ENCODE data around the gene SLC22A23. TPM values are rescaled to one million over a fixed set of nuclear protein-coding genes. Genes with fewer than 3 reads are reported as not detected.

Gene SLC22A23
- total RNA-seq, 1 donor from 2014 or later = 14.6 TPM

DNA sequence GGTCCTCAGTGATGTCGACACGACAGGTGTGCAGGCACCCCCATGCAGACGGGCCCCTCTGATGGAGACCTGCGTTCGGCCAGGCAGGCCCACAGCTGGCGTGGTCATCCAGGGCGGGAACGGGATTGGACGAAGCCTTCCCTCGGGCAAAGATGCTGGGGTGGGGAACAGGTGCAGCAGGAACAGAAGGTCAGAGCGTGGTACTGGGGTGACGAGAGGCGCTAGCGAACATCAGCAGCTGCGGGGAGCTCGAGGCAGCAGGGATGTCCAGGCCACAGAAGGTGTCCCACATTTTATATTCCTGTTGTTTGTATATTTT lies 96.2 kb downstream of the SLC22A23 start:
- peak overlapping the region; percentile 60 for H3K27ac Mint-ChIP-seq (ENCODE audit: unreplicated experiment)
- no peaks in the 10 kb centered on the region for H3K9me3 Mint-ChIP-seq
- no peaks in the 10 kb centered on the region for H3K36me3 Mint-ChIP-seq (ENCODE audit: low read depth)
- H3K4me3 Mint-ChIP-seq = no peak overlapping the region
- peaks cover 54% of the 10 kb centered on the region for H3K4me1 Mint-ChIP-seq
- no peaks in the 10 kb centered on the region for H3K27me3 Mint-ChIP-seq (ENCODE audit: low read depth)
- TF ChIP-seq, protein P1, sequence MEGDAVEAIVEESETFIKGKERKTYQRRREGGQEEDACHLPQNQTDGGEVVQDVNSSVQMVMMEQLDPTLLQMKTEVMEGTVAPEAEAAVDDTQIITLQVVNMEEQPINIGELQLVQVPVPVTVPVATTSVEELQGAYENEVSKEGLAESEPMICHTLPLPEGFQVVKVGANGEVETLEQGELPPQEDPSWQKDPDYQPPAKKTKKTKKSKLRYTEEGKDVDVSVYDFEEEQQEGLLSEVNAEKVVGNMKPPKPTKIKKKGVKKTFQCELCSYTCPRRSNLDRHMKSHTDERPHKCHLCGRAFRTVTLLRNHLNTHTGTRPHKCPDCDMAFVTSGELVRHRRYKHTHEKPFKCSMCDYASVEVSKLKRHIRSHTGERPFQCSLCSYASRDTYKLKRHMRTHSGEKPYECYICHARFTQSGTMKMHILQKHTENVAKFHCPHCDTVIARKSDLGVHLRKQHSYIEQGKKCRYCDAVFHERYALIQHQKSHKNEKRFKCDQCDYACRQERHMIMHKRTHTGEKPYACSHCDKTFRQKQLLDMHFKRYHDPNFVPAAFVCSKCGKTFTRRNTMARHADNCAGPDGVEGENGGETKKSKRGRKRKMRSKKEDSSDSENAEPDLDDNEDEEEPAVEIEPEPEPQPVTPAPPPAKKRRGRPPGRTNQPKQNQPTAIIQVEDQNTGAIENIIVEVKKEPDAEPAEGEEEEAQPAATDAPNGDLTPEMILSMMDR (conservative IDR thresholded peaks at IDR 0.05) = no peak
- no peak for DNase-seq (ENCODE audit: low read depth, low spot score)

DNA sequence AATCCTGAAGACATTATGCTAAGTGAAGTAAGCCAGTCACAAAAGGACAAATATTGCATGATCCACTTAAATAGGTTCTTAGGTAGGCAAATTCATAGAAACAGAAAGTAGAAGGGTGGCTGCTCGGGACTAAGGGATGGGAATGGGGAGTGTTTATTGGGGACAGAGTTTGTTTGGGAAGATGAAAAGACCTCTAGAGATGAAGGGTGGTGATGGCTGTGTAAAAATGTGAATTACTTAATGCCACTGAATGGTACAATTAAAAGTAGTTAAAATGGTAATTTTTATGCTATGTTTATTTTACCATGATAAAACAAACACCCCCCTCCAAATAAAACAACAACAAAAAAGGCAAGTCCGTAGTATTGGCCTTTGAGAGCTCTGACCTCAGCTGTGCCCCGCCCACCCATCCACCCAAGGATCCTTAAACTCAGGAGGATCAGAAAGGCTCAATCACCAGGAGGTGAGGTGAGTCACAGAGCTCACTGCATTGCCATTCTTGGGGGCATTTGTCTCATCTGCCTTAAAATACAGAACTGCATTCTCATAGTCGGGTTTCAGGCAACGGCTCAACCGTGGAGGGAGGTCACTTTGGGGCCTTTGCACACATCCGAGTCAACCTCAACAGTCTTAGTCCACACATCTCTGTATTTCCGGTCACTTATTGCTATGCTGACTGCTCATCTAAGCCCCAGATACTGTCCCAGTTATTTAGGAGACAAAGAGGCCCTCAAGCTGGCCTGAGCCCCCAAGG lies 96.7 kb downstream of the SLC22A23 start:
- no peaks in the 10 kb centered on the region for H3K27me3 Mint-ChIP-seq (ENCODE audit: low read depth)
- DNase-seq (ENCODE audit: low read depth, low spot score) = no peak
- TF ChIP-seq, protein P1 (conservative IDR thresholded peaks at IDR 0.05) = no peak

DNA sequence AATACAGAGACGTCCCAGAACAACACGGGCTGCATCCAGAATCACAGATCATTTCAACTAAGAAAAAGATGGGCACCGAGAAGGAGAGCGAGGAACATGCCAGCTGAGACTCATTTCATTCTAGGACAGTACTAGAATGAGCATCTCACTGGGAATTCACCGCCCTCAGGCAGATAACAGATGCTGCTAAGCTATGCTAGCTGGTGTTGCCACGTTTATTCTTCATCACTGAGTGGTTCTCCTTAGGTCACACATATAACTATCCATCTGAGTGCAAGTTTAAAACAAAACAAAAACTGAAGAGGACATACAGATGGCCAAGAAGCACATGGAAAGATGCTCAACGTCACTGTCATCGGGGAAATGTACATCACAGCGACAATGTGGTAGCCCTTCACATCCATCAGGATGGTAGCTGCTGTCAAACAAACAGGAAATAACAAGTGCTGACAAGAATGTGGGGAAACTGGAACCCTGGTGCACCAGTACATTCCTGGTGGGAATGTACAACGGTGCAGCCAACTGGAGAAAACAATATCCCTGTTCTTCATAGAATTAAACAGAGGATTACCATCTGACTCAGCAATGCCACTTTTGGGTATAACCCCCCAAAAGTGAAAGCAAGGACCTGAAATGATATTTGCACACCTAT lies 97.6 kb downstream of the SLC22A23 start:
- TF ChIP-seq, protein P1 (conservative IDR thresholded peaks at IDR 0.05) = no peak
- Mint-ChIP-seq H3K36me3 (ENCODE audit: low read depth) (no peaks in the 10 kb centered on the region), H3K4me1 (peaks cover 61% of the 10 kb centered on the region), H3K27ac (ENCODE audit: unreplicated experiment) (no peak overlapping the region), H3K27me3 (ENCODE audit: low read depth) (no peaks in the 10 kb centered on the region), H3K9me3 (no peaks in the 10 kb centered on the region), H3K4me3 (no peak overlapping the region)
- DNase-seq (ENCODE audit: low read depth, low spot score) = no peak

More for the DNA sequence above, 96.7 kb downstream of the SLC22A23 start:
- Mint-ChIP-seq H3K4me1 (peaks cover 56% of the 10 kb centered on the region), H3K36me3 (ENCODE audit: low read depth) (no peaks in the 10 kb centered on the region), H3K4me3 (no peak overlapping the region), H3K9me3 (no peaks in the 10 kb centered on the region), H3K27ac (ENCODE audit: unreplicated experiment) (no peak overlapping the region)

DNA sequence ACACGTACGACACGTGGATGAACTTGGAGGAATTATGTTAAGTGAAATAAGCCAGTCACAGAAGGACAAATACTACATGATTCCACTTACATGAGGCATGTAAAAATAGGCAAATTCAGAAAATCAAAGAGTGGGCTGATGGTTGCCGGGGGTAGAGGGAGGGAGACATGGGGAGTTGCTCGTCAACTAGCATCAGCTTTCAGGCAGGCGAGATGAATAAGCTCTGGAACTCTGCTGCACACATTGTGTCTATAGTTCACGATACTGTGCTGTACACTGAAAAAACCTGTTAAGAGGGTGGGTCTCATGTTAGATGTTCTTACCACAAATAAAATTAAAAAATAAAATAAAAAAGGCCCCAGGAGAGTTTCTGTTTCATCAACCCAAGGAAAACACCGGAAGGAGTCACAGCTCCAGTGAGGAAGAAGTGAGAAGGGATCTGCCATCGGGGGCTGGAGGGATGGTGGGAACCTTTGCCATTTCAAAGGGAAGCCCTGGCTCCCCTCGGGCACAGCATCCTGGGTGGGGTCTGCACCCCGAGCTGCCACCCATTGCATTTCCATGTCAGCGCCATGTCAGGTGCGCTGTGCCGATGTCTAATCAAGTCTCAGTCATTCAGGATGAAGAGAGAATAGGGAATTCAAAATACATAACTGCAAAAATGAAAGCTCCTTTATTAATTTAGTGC lies 98.3 kb downstream of the SLC22A23 start:
- Mint-ChIP-seq H3K27ac (ENCODE audit: unreplicated experiment) (no peak overlapping the region), H3K36me3 (ENCODE audit: low read depth) (no peaks in the 10 kb centered on the region), H3K27me3 (ENCODE audit: low read depth) (no peaks in the 10 kb centered on the region), H3K4me1 (peaks cover 67% of the 10 kb centered on the region), H3K4me3 (no peak overlapping the region), H3K9me3 (no peaks in the 10 kb centered on the region)
- TF ChIP-seq, protein P1 (conservative IDR thresholded peaks at IDR 0.05) = no peak
- no peak for DNase-seq (ENCODE audit: low read depth, low spot score)

DNA sequence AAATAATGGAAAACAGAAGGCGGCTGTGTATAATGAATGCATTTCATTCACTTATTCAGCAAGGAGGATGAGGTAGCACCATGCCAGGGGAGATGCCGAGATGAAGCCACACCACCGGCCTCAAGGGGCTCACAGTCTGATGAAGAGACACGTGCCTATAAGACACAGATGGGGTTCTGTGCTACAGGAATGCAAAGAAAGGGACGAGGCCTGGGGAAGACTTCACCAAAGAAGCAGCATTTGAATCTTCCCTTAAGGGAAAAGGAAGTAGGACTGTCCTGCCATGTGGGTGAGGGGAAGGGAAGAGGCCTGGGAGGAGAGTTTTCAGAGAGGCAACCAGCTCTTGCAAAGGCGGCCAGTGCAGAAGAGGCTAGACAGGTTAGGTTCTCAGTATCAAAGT lies 99.2 kb downstream of the SLC22A23 start:
- Mint-ChIP-seq H3K4me3 (no peak overlapping the region), H3K9me3 (no peaks in the 10 kb centered on the region), H3K27ac (ENCODE audit: unreplicated experiment) (no peak overlapping the region), H3K27me3 (ENCODE audit: low read depth) (no peaks in the 10 kb centered on the region), H3K36me3 (ENCODE audit: low read depth) (no peaks in the 10 kb centered on the region), H3K4me1 (peaks cover 76% of the 10 kb centered on the region)
- TF ChIP-seq, protein P1 (conservative IDR thresholded peaks at IDR 0.05) = no peak
- no peak for DNase-seq (ENCODE audit: low read depth, low spot score)
